Gastroesophageal sphincter (tissue), 3 donors: Measurements from ENCODE around the gene MVD.

Source experiments
- EP300 ChIP-seq: sonication (generic); formaldehyde crosslinking; IDR thresholded peaks from one replicate; pipeline ENCODE4 v1.6.1; 2017; ENCODE audit warnings: antibody characterized with exemption, mild to moderate bottlenecking
- POLR2A ChIP-seq, 2 donors: fragments of 450-650 bp; IDR thresholded peaks; one replicate each; pipeline ENCODE4 v1.6.1; 2017; ENCODE audit warnings: antibody characterized with exemption in 2 of 2, mild to moderate bottlenecking in 2 of 2, moderate library complexity in 1 of 2
- POLR2AphosphoS5 ChIP-seq: sonication (generic); formaldehyde crosslinking; IDR thresholded peaks from one replicate; pipeline ENCODE4 v1.6.1; 2017; ENCODE audit warnings: antibody characterized with exemption
- TF ChIP-seq, protein P1 (sequence below), 4 experiments: fragments of 200-600 bp in 2 of 4; fragments of 450-650 bp in 2 of 4; sonication (generic) in 1 of 4; IDR thresholded peaks; one replicate each; pipeline ENCODE4 v1.5.1; 2017 to 2019; ENCODE audit warnings: antibody characterized with exemption in 4 of 4, mild to moderate bottlenecking in 2 of 4, moderate library complexity in 2 of 4

DNA sequence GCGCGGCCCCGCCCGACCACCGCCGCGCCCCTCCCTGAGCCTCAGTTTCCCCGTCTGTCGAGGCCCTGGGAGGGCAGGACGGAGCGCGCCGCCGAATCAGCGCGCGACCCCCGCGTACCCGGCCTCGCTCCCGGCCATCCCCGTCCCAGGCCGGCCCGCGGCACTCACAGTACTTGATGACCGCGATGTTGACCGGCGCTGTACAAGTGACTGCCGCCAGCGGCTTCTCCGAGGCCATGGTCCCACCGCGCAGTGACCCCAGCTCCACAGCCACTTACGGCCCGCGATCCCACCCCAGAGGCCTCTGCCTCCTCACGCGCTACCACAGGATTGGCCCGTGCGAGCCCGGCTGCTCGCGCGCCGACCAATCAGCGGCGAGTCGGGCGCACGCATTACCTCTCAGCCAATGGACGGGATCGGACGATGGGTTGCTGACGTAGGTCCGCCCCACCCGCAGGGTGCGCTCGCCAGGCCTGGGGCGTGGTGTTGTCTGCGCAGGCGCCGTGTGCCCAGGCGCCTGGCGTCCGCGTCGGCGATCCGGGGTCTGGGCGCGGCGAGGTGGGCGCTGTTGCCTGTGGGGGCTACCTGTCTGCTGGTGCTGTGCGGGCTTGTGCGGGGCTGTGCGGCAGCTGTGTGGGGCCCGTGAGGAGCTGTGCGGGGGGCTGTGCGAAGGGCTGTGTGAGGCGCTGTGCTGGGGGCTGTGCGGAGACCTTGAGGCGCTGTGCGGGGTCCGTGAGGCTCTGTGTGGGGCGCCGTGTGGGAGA is at the start of gene MVD:
- TF ChIP-seq, protein P1, sequence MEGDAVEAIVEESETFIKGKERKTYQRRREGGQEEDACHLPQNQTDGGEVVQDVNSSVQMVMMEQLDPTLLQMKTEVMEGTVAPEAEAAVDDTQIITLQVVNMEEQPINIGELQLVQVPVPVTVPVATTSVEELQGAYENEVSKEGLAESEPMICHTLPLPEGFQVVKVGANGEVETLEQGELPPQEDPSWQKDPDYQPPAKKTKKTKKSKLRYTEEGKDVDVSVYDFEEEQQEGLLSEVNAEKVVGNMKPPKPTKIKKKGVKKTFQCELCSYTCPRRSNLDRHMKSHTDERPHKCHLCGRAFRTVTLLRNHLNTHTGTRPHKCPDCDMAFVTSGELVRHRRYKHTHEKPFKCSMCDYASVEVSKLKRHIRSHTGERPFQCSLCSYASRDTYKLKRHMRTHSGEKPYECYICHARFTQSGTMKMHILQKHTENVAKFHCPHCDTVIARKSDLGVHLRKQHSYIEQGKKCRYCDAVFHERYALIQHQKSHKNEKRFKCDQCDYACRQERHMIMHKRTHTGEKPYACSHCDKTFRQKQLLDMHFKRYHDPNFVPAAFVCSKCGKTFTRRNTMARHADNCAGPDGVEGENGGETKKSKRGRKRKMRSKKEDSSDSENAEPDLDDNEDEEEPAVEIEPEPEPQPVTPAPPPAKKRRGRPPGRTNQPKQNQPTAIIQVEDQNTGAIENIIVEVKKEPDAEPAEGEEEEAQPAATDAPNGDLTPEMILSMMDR (IDR thresholded peaks at IDR 0.05), result peak in 2 of 4 experiments; percentile 19 to 26
- TF ChIP-seq EP300 (no peak), POLR2A (IDR thresholded peaks at IDR 0.05) (peak; percentile 70 to 84), POLR2AphosphoS5 (peak; percentile 79)
